Measurements from ENCODE around the gene FOXJ3.

DNA sequence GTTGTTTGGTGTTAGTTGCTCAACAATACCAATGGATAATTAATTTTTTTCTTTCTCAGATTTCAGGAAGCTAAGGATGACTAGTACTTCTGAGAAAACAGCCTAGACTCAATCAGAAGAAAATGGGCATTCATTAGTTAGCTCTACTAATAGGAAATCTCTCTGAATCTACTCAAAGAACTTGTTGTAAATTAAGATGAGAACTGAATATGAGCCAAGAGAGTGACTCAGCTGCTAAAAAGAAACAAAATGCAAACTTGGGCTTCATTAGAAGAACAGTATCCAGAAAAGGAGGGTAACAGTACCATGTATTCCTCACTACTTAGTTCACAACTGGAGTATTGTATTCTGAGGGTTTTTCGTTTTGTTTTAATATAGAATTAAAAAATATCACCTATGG is 12.5 kb downstream of the FOXJ3 start:
- TF ChIP-seq EZH2 (IDR thresholded peaks at IDR 0.05; ENCODE audit: insufficient read depth, poor library complexity, severe bottlenecking) (no peak), EZH2phosphoT487 (IDR thresholded peaks at IDR 0.05; ENCODE audit: insufficient read depth, low read depth) (no peak)

Measured in GM23248 (cell line).